H9 (cell line): ENCODE measurements around the gene MOSMO. TPM values are rescaled to one million over a fixed set of nuclear protein-coding genes. Genes with fewer than 3 reads are reported as not detected.

Experiments used
- DNase-seq: peaks from one replicate; pipeline ENCODE4 v3.0.0-alpha.2; 2017
- H2AFZ ChIP-seq: one replicate; pipeline ENCODE4 v1.6.1; 2013; ENCODE audit warnings: mild to moderate bottlenecking, low read length, control low read depth, moderate library complexity
- H2AK5ac ChIP-seq: 2 replicates; pipeline ENCODE4 v1.6.1; 2013; ENCODE audit warnings: low read length, control low read depth, mixed read lengths; ENCODE audit not compliant: insufficient read length
- H2BK120ac ChIP-seq: one replicate; pipeline ENCODE4 v1.6.1; 2013; ENCODE audit warnings: low read depth, mild to moderate bottlenecking, low read length, control low read depth, inconsistent platforms; ENCODE audit not compliant: poor library complexity, severe bottlenecking
- H2BK12ac ChIP-seq: 2 replicates; pipeline ENCODE4 v1.6.1; 2013; ENCODE audit warnings: low read length, control low read depth, mixed read lengths, low read depth; ENCODE audit not compliant: insufficient read length
- H2BK15ac ChIP-seq: 2 replicates; pipeline ENCODE4 v1.6.1; 2013; ENCODE audit warnings: low read depth, low read length, control low read depth
- H2BK20ac ChIP-seq: one replicate; pipeline ENCODE4 v1.6.1; 2013; ENCODE audit warnings: low read depth, mild to moderate bottlenecking, low read length, control low read depth, inconsistent platforms; ENCODE audit not compliant: poor library complexity, severe bottlenecking
- H2BK5ac ChIP-seq: 2 replicates; pipeline ENCODE4 v1.6.1; 2013; ENCODE audit warnings: low read length, control low read depth, mixed read lengths; ENCODE audit not compliant: insufficient read length
- H3K14ac ChIP-seq: 2 replicates; pipeline ENCODE4 v1.6.1; 2013; ENCODE audit warnings: low read length, control low read depth; ENCODE audit not compliant: insufficient read depth
- H3K18ac ChIP-seq: 2 replicates; pipeline ENCODE4 v1.6.1; 2013; ENCODE audit warnings: low read depth, mild to moderate bottlenecking, mixed read lengths, low read length, control low read depth; ENCODE audit not compliant: insufficient read length
- H3K23ac ChIP-seq: 2 replicates; pipeline ENCODE4 v1.6.1; 2013; ENCODE audit warnings: low read length, control low read depth, mixed read lengths, low read depth; ENCODE audit not compliant: insufficient read length
- H3K23me2 ChIP-seq: 2 replicates; pipeline ENCODE4 v1.6.1; 2013; ENCODE audit warnings: low read depth, mild to moderate bottlenecking, mixed read lengths, low read length, control low read depth; ENCODE audit not compliant: insufficient read length, poor library complexity, severe bottlenecking
- H3K27ac ChIP-seq: 2 replicates; pipeline ENCODE4 v1.5.1; 2013; ENCODE audit warnings: low read length, control low read depth, mixed read lengths, low read depth; ENCODE audit not compliant: insufficient read length
- H3K27me3 ChIP-seq: 2 replicates; pipeline ENCODE4 v1.6.1; 2013; ENCODE audit warnings: low read length, control low read depth, inconsistent platforms; ENCODE audit not compliant: insufficient read depth
- H3K4ac ChIP-seq: 2 replicates; pipeline ENCODE4 v1.6.1; 2013; ENCODE audit warnings: low read depth, mild to moderate bottlenecking, control low read depth, inconsistent platforms, low read length, moderate library complexity
- H3K4me1 ChIP-seq: 2 replicates; pipeline ENCODE4 v1.6.1; 2013; ENCODE audit warnings: low read length, control low read depth, inconsistent platforms; ENCODE audit not compliant: insufficient read depth
- H3K4me2 ChIP-seq: 2 replicates; pipeline ENCODE4 v1.6.1; 2013; ENCODE audit warnings: low read length, control low read depth, mixed read lengths; ENCODE audit not compliant: insufficient read length, insufficient read depth
- H3K56ac ChIP-seq: 2 replicates; pipeline ENCODE4 v1.6.1; 2013; ENCODE audit warnings: low read depth, mild to moderate bottlenecking, mixed read lengths, low read length, control low read depth; ENCODE audit not compliant: insufficient read length
- H3K79me1 ChIP-seq: 2 replicates; pipeline ENCODE4 v1.6.1; 2013; ENCODE audit warnings: low read depth, mild to moderate bottlenecking, moderate library complexity, low read length, control low read depth, inconsistent platforms; ENCODE audit not compliant: insufficient read depth, poor library complexity, severe bottlenecking
- H3K79me2 ChIP-seq: 2 replicates; pipeline ENCODE4 v1.6.1; 2013; ENCODE audit warnings: low read length, control low read depth, inconsistent platforms; ENCODE audit not compliant: insufficient read depth
- H3K9ac ChIP-seq: 2 replicates; pipeline ENCODE4 v1.6.1; 2013; ENCODE audit warnings: low read length, control low read depth, mixed read lengths; ENCODE audit not compliant: insufficient read length; ENCODE audit errors: extremely low read depth
- H3K9me3 ChIP-seq: one replicate; pipeline ENCODE4 v1.6.1; 2013; ENCODE audit warnings: low read depth, low read length, inconsistent platforms; ENCODE audit not compliant: control insufficient read depth
- H3T11ph ChIP-seq: one replicate; pipeline ENCODE4 v1.6.1; 2013; ENCODE audit warnings: mild to moderate bottlenecking, low read length, control low read depth, inconsistent platforms
- H4K20me1 ChIP-seq: one replicate; pipeline ENCODE4 v1.6.1; 2013; ENCODE audit not compliant: control insufficient read depth, insufficient read length, insufficient read depth
- H4K5ac ChIP-seq: 2 replicates; pipeline ENCODE4 v1.6.1; 2013; ENCODE audit warnings: low read depth, mild to moderate bottlenecking, mixed read lengths, low read length, control low read depth; ENCODE audit not compliant: insufficient read length
- H4K8ac ChIP-seq: replicated peaks from 2 replicates; pipeline ENCODE4 v1.6.1; 2013; ENCODE audit warnings: low read length, control low read depth, mixed read lengths, low read depth; ENCODE audit not compliant: insufficient read length
- H4K91ac ChIP-seq: 2 replicates; pipeline ENCODE4 v1.6.1; 2013; ENCODE audit warnings: low read depth, mild to moderate bottlenecking, moderate library complexity, mixed read lengths, low read length, control low read depth; ENCODE audit not compliant: insufficient read length
- H3K27ac Mint-ChIP-seq, 3 experiments: 2 replicates in 2 of 3; 3 replicates in 1 of 3; pipeline ENCODE4 v1.8.0; 2020 to 2021; ENCODE audit warnings: mixed read lengths in 3 of 3, mild to moderate bottlenecking in 1 of 3, moderate library complexity in 1 of 3
- H3K27me3 Mint-ChIP-seq: 2 replicates; pipeline ENCODE4 v1.8.0; 2021; ENCODE audit warnings: low read depth, mild to moderate bottlenecking, moderate library complexity, mixed read lengths
- H3K36me3 Mint-ChIP-seq, 3 experiments: 2 replicates in 2 of 3; 3 replicates in 1 of 3; pipeline ENCODE4 v1.8.0; 2020 to 2021; ENCODE audit warnings: low read depth in 3 of 3, mixed read lengths in 3 of 3; ENCODE audit not compliant: insufficient read depth in 1 of 3
- H3K4me1 Mint-ChIP-seq, 2 experiments: 2 replicates each; pipeline ENCODE4 v1.8.0; 2020; ENCODE audit warnings: mixed read lengths in 2 of 2
- H3K4me3 Mint-ChIP-seq, 2 experiments: 2 replicates in 1 of 2; 3 replicates in 1 of 2; pipeline ENCODE4 v1.8.0; 2020 to 2021; ENCODE audit warnings: mild to moderate bottlenecking in 2 of 2, mixed read lengths in 2 of 2, moderate library complexity in 1 of 2
- H3K9me3 Mint-ChIP-seq, 2 experiments: 2 replicates in 1 of 2; 3 replicates in 1 of 2; pipeline ENCODE4 v1.8.0; 2020; ENCODE audit warnings: mild to moderate bottlenecking in 2 of 2, mixed read lengths in 2 of 2, moderate library complexity in 1 of 2
- CTCF ChIP-seq: fragments of 200-600 bp; sonication (generic); conservative IDR thresholded peaks from 3 replicates; pipeline ENCODE4 v1.8.0; 2021; ENCODE audit warnings: antibody characterized with exemption, mild to moderate bottlenecking
- WGBS: extraction: QIAGEN DNeasy Blood & Tissue Kit; methylation state at CpG from one replicate; pipeline ENCODE4 v1.1.7; 2013; ENCODE audit warnings: missing lambda C conversion rate, low lambda C conversion rate, mixed read lengths; ENCODE audit not compliant: insufficient read length; ENCODE audit errors: extremely low coverage; 5-methylcytosine and 5-hydroxymethylcytosine counted together
- total RNA-seq: library from RNA; stranded (reverse); gene quantifications from 2 replicates; pipeline ENCODE4 v1.2.1, GENCODE V29; 2021

MOSMO gene
- total RNA-seq, 1 experiment from 2014 or later = 13.5 TPM

GRCh38 chr16:22123759-22124490 is 116.0 kb downstream of the MOSMO start:
- Histone ChIP-seq H2BK12ac (no peak overlapping the region), H3K23ac (no peak overlapping the region), H2BK15ac (no peak overlapping the region), H4K8ac (no peak overlapping the region), H3K27ac (no peak overlapping the region), H2BK120ac (no peak overlapping the region), H2AFZ (no peak overlapping the region), H3K27me3 (no peaks in the 10 kb centered on the region), H4K20me1 (no peaks in the 10 kb centered on the region), H2BK20ac (no peak overlapping the region), H3K79me2 (no peaks in the 10 kb centered on the region), H3K79me1 (no peaks in the 10 kb centered on the region), H4K91ac (no peak overlapping the region), H3K4me2 (no peak overlapping the region), H3K14ac (no peak overlapping the region), H3K4ac (no peak overlapping the region), H3K23me2 (no peaks in the 10 kb centered on the region), H3T11ph (no peak overlapping the region), H3K9ac (no peak overlapping the region), H3K18ac (no peak overlapping the region), H3K4me1 (no peaks in the 10 kb centered on the region), H3K9me3 (no peaks in the 10 kb centered on the region), H2BK5ac (no peak overlapping the region), H2AK5ac (no peak overlapping the region), H3K56ac (no peak overlapping the region), H4K5ac (no peak overlapping the region)
- WGBS = no CpG with 5 or more reads among the region's 7 CpGs
- no peaks in the 10 kb centered on the region; a peak in 1 of 5 replicates for H3K9me3 Mint-ChIP-seq
- peaks cover 14% of the 10 kb centered on the region for H3K27me3 Mint-ChIP-seq
- DNase-seq = no peak
- no peaks in the 10 kb centered on the region for H3K36me3 Mint-ChIP-seq
- no peak overlapping the region for H3K4me3 Mint-ChIP-seq
- TF ChIP-seq CTCF = no peak
- no peak overlapping the region for H3K27ac Mint-ChIP-seq
- peaks cover 0 to 2% of the 10 kb centered on the region in 2 experiments; a peak in 1 of 4 replicates for H3K4me1 Mint-ChIP-seq
